ENCODE results near the gene THAP8. TPM values are rescaled to one million over a fixed set of nuclear protein-coding genes. Genes with fewer than 3 reads are reported as not detected.

THAP8 gene
- total RNA-seq, 1 experiment from 2014 or later = 4.0 TPM

GRCh38 chr19:36067681-36068080 is 13.6 kb upstream of the THAP8 start:
- no peaks in the 10 kb centered on the region for H3K27me3 Mint-ChIP-seq (ENCODE audit: insufficient read depth, unreplicated experiment)
- H3K9me3 Mint-ChIP-seq (ENCODE audit: unreplicated experiment) = no peaks in the 10 kb centered on the region
- ChIA-PET POLR2A (no interaction called here), CTCF (interaction anchor here (0.6 to 1.1 kb wide), 4 partner anchors 8 to 263 kb away, joined by 3 to 4 read pairs (median 3); no protein-coding TSS in a partner anchor)
- H3K27ac Mint-ChIP-seq (ENCODE audit: low read depth, unreplicated experiment) = no peak overlapping the region
- H3K36me3 Mint-ChIP-seq (ENCODE audit: insufficient read depth, unreplicated experiment) = peaks cover 14% of the 10 kb centered on the region
- no peak for DNase-seq (ENCODE audit: unreplicated experiment)
- no peak overlapping the region for H3K4me3 Mint-ChIP-seq (ENCODE audit: unreplicated experiment)
- H3K4me1 Mint-ChIP-seq (ENCODE audit: insufficient read depth, unreplicated experiment) = peaks cover 16% of the 10 kb centered on the region
- intact Hi-C loops (cut with micrococcal nuclease) = no loop called here
- no peak for TF ChIP-seq CTCF (IDR thresholded peaks at IDR 0.05; ENCODE audit: unreplicated experiment)
- BruUV-seq (replicated peaks) = no TSS peak

GRCh38 chr19:36064826-36065225 is 10.7 kb upstream of the THAP8 start:
- DNase-seq (ENCODE audit: unreplicated experiment) = no peak
- Mint-ChIP-seq H3K27me3 (ENCODE audit: insufficient read depth, unreplicated experiment) (no peaks in the 10 kb centered on the region), H3K36me3 (ENCODE audit: insufficient read depth, unreplicated experiment) (peaks cover 6% of the 10 kb centered on the region), H3K4me1 (ENCODE audit: insufficient read depth, unreplicated experiment) (no peaks in the 10 kb centered on the region), H3K4me3 (ENCODE audit: unreplicated experiment) (no peak overlapping the region), H3K27ac (ENCODE audit: low read depth, unreplicated experiment) (no peak overlapping the region), H3K9me3 (ENCODE audit: unreplicated experiment) (no peaks in the 10 kb centered on the region)
- BruUV-seq (replicated peaks) = no TSS peak
- ChIA-PET CTCF (no interaction called here), POLR2A (no interaction called here)
- intact Hi-C loops (cut with micrococcal nuclease) = no loop called here
- TF ChIP-seq CTCF (IDR thresholded peaks at IDR 0.05; ENCODE audit: unreplicated experiment) = no peak

- TF ChIP-seq CTCF (IDR thresholded peaks at IDR 0.05; ENCODE audit: unreplicated experiment) = no peak
- peaks cover 6% of the 10 kb centered on the region for H3K36me3 Mint-ChIP-seq (ENCODE audit: insufficient read depth, unreplicated experiment)
- intact Hi-C loops (cut with micrococcal nuclease) = no loop called here
- DNase-seq (ENCODE audit: unreplicated experiment) = no peak
- H3K9me3 Mint-ChIP-seq (ENCODE audit: unreplicated experiment) = no peaks in the 10 kb centered on the region
- no peak overlapping the region for H3K27ac Mint-ChIP-seq (ENCODE audit: low read depth, unreplicated experiment)
- BruUV-seq (replicated peaks) = no TSS peak
- no peaks in the 10 kb centered on the region for H3K27me3 Mint-ChIP-seq (ENCODE audit: insufficient read depth, unreplicated experiment)
- POLR2A ChIA-PET = interaction anchor here (1.0 kb wide), 1 partner anchor 9 kb away, joined by 5 read pairs; no protein-coding TSS in a partner anchor
- no peak overlapping the region for H3K4me3 Mint-ChIP-seq (ENCODE audit: unreplicated experiment)
- H3K4me1 Mint-ChIP-seq (ENCODE audit: insufficient read depth, unreplicated experiment) = peaks cover under 1% of the 10 kb centered on the region
- CTCF ChIA-PET = interaction anchor here (0.6 to 1.9 kb wide), 10 partner anchors 9 to 1756 kb away, joined by 3 to 8 read pairs (median 4); partner anchors contain the start of gene TBCB
Measured at GRCh38 chr19:36061367-36061766, 7.3 kb upstream of the THAP8 start.

- no peaks in the 10 kb centered on the region for H3K27me3 Mint-ChIP-seq (ENCODE audit: insufficient read depth, unreplicated experiment)
- peak; percentile 50 for DNase-seq (ENCODE audit: unreplicated experiment)
- peak; percentile 65 for TF ChIP-seq CTCF (IDR thresholded peaks at IDR 0.05; ENCODE audit: unreplicated experiment)
- intact Hi-C loops (cut with micrococcal nuclease) = loop anchor here (1.0 kb wide), 2 partner anchors 54 to 110 kb away; partner anchors contain the start of gene POLR2I
- no peak overlapping the region for H3K27ac Mint-ChIP-seq (ENCODE audit: low read depth, unreplicated experiment)
- no peaks in the 10 kb centered on the region for H3K9me3 Mint-ChIP-seq (ENCODE audit: unreplicated experiment)
- BruUV-seq (replicated peaks) = no TSS peak
- CTCF ChIA-PET = interaction anchor here (0.6 to 1.9 kb wide), 9 partner anchors 23 to 113 kb away, joined by 3 to 8 read pairs (median 5); partner anchors contain the start of gene TBCB
- POLR2A ChIA-PET = no interaction called here
- H3K4me3 Mint-ChIP-seq (ENCODE audit: unreplicated experiment) = no peak overlapping the region
- peaks cover 4% of the 10 kb centered on the region for H3K4me1 Mint-ChIP-seq (ENCODE audit: insufficient read depth, unreplicated experiment)
- H3K36me3 Mint-ChIP-seq (ENCODE audit: insufficient read depth, unreplicated experiment) = peaks cover under 1% of the 10 kb centered on the region
Measured at GRCh38 chr19:36060430-36060829, 6.3 kb upstream of the THAP8 start.

Measured in MCF 10A (cell line).